H1 (cell line): ENCODE data around the gene SERPINB6. TPM values are rescaled to one million over a fixed set of nuclear protein-coding genes. Genes with fewer than 3 reads are reported as not detected.
A peak's percentile ranks its signal among the peaks of the same experiment; 100 is the strongest.

Source experiments
- CTCF ChIA-PET: fragments of 300-600 bp; sonication (Branson Sonifier 250); formaldehyde crosslinking; loops from one replicate; lab custom pipeline; 2021; ENCODE audit not compliant: partially characterized antibody; lab: Charles Lee
- POLR2A ChIA-PET: fragments of 300-600 bp; sonication (Branson Sonifier 250); formaldehyde crosslinking; loops from one replicate; lab custom pipeline; 2021; ENCODE audit warnings: inconsistent platforms; ENCODE audit not compliant: partially characterized antibody; lab: Charles Lee
- DNase-seq, 2 experiments: peaks; one replicate each; pipeline versions ENCODE4 v3.0.0 to v3.0.0-alpha.2; 2010 to 2022; ENCODE audit warnings: low spot score in 2 of 2, low read depth in 1 of 2, mixed read lengths in 1 of 2
- FAIRE-seq: peaks from 2 replicates; lab custom pipeline; 2011; peaks lifted over from hg19 to GRCh38; lab: Jason Lieb, UNC
- H2AFZ ChIP-seq: 2 replicates; pipeline ENCODE4 v1.8.1; 2012; ENCODE audit warnings: low read length, inconsistent platforms
- H2AK5ac ChIP-seq: 2 replicates; pipeline ENCODE4 v1.6.1; 2013; ENCODE audit warnings: low read depth, low read length
- H2BK120ac ChIP-seq: replicated peaks from 2 replicates; pipeline ENCODE3; 2013; ENCODE audit warnings: low read depth, low read length, inconsistent platforms
- H2BK12ac ChIP-seq: 2 replicates; pipeline ENCODE4 v1.6.1; 2013; ENCODE audit warnings: low read depth, low read length
- H2BK15ac ChIP-seq: 2 replicates; pipeline ENCODE4 v1.6.1; 2013; ENCODE audit warnings: low read length
- H2BK20ac ChIP-seq: 2 replicates; pipeline ENCODE4 v1.6.1; 2013; ENCODE audit warnings: low read length
- H2BK5ac ChIP-seq: 2 replicates; pipeline ENCODE4 v1.6.1; 2013; ENCODE audit warnings: low read depth, low read length
- H3K14ac ChIP-seq: 2 replicates; pipeline ENCODE4 v1.6.1; 2013; ENCODE audit warnings: inconsistent platforms; ENCODE audit not compliant: insufficient read length
- H3K18ac ChIP-seq: 2 replicates; pipeline ENCODE4 v1.6.1; 2013; ENCODE audit warnings: low read length; ENCODE audit errors: extremely low read depth
- H3K23ac ChIP-seq: 2 replicates; pipeline ENCODE4 v1.6.1; 2013; ENCODE audit warnings: inconsistent platforms; ENCODE audit not compliant: insufficient read length
- H3K23me2 ChIP-seq: 2 replicates; pipeline ENCODE4 v1.6.1; 2013; ENCODE audit warnings: low read depth, low read length
- H3K27ac ChIP-seq: 2 replicates; pipeline ENCODE4 v1.6.1; 2011; ENCODE audit warnings: low read depth, low read length, inconsistent platforms
- H3K27me3 ChIP-seq, 4 experiments: replicated peaks in 1 of 4; 1 replicate in 1 of 4; 2 replicates in 3 of 4; pipeline versions ENCODE4 v1.6.1 to v1.8.1; 2011 to 2013; ENCODE audit warnings: low read length in 3 of 4, mild to moderate bottlenecking in 3 of 4, inconsistent platforms in 2 of 4, mixed read lengths in 2 of 4, moderate library complexity in 1 of 4; ENCODE audit not compliant: control insufficient read depth in 3 of 4, insufficient read depth in 3 of 4; ENCODE audit errors: extremely low read depth in 1 of 4
- H3K36me3 ChIP-seq, 4 experiments: 2 replicates each; pipeline versions ENCODE4 v1.6.1 to v1.8.1; 2011 to 2013; ENCODE audit warnings: mild to moderate bottlenecking in 4 of 4, low read length in 3 of 4, moderate library complexity in 2 of 4, control low read depth in 1 of 4, inconsistent platforms in 1 of 4; ENCODE audit not compliant: insufficient read depth in 4 of 4, control insufficient read depth in 2 of 4
- H3K4ac ChIP-seq: replicated peaks from 2 replicates; pipeline ENCODE3; 2013; ENCODE audit warnings: low read length, low read depth, mixed read lengths, inconsistent platforms; ENCODE audit not compliant: insufficient read length
- H3K4me1 ChIP-seq, 4 experiments: replicated peaks in 1 of 4; 1 replicate in 1 of 4; 2 replicates in 3 of 4; pipeline versions ENCODE4 v1.6.1 to v1.8.1; 2011 to 2013; ENCODE audit warnings: low read length in 3 of 4, inconsistent platforms in 2 of 4, mixed read lengths in 1 of 4; ENCODE audit not compliant: insufficient read depth in 4 of 4, control insufficient read depth in 3 of 4
- H3K4me2 ChIP-seq, 2 experiments: 2 replicates each; pipeline versions ENCODE4 v1.6.1 to v1.8.1; 2011 to 2013; ENCODE audit warnings: low read depth in 2 of 2, low read length in 2 of 2, control low read depth in 1 of 2, inconsistent platforms in 1 of 2, mild to moderate bottlenecking in 1 of 2; ENCODE audit not compliant: insufficient read depth in 1 of 2
- H3K4me3 ChIP-seq, 4 experiments: fragments of 200-600, 300-600 bp in 1 of 4; sonication (generic), shearing (Covaris generic), sonication (Bioruptor Twin) in 1 of 4; 2 replicates each; pipeline versions ENCODE4 v1.5.1 to v1.8.1; 2011 to 2016; ENCODE audit warnings: low read length in 4 of 4, low read depth in 3 of 4, control low read depth in 2 of 4, inconsistent platforms in 2 of 4, mild to moderate bottlenecking in 2 of 4, mixed read lengths in 1 of 4, moderate library complexity in 1 of 4; ENCODE audit not compliant: insufficient read depth in 2 of 4; ENCODE audit errors: extremely low read depth in 1 of 4
- H3K56ac ChIP-seq: replicated peaks from 2 replicates; pipeline ENCODE3; 2013; ENCODE audit warnings: low read depth, mild to moderate bottlenecking, mixed read lengths, low read length, inconsistent platforms; ENCODE audit not compliant: insufficient read length
- H3K79me1 ChIP-seq: 2 replicates; pipeline ENCODE4 v1.6.1; 2013; ENCODE audit warnings: low read depth, low read length, control low read depth
- H3K79me2 ChIP-seq, 2 experiments: 2 replicates each; pipeline versions ENCODE4 v1.6.1 to v1.8.1; 2012 to 2013; ENCODE audit warnings: low read length in 2 of 2, mild to moderate bottlenecking in 2 of 2, inconsistent platforms in 1 of 2; ENCODE audit not compliant: insufficient read depth in 2 of 2, control insufficient read depth in 1 of 2
- H3K9ac ChIP-seq, 4 experiments: replicated peaks in 1 of 4; 1 replicate in 1 of 4; 2 replicates in 3 of 4; pipeline versions ENCODE4 v1.6.1 to v1.8.1; 2011 to 2013; ENCODE audit warnings: low read depth in 3 of 4, low read length in 3 of 4, control low read depth in 2 of 4, mild to moderate bottlenecking in 2 of 4, moderate library complexity in 2 of 4, inconsistent platforms in 1 of 4; ENCODE audit errors: extremely low read depth in 1 of 4
- H3K9me3 ChIP-seq, 2 experiments: 2 replicates each; pipeline versions ENCODE4 v1.6.1 to v1.8.1; 2012 to 2013; ENCODE audit warnings: mild to moderate bottlenecking in 2 of 2, moderate library complexity in 2 of 2, control low read depth in 1 of 2, inconsistent platforms in 1 of 2, low read depth in 1 of 2, low read length in 1 of 2, mixed read lengths in 1 of 2; ENCODE audit not compliant: insufficient read depth in 2 of 2
- H4K20me1 ChIP-seq, 2 experiments: replicated peaks in 1 of 2; 2 replicates each; pipeline versions ENCODE3 to v1.8.1; 2011 to 2013; ENCODE audit warnings: inconsistent platforms in 2 of 2, low read length in 2 of 2, mild to moderate bottlenecking in 1 of 2; ENCODE audit not compliant: insufficient read depth in 2 of 2, control insufficient read depth in 1 of 2
- H4K5ac ChIP-seq: 2 replicates; pipeline ENCODE4 v1.6.1; 2013; ENCODE audit warnings: low read length, low read depth, mixed read lengths, inconsistent platforms; ENCODE audit not compliant: insufficient read length
- H4K8ac ChIP-seq: 2 replicates; pipeline ENCODE4 v1.8.0; 2013; ENCODE audit warnings: mild to moderate bottlenecking, moderate library complexity, low read length, inconsistent platforms; ENCODE audit not compliant: insufficient read depth; ENCODE audit errors: extremely low read depth
- H4K91ac ChIP-seq: replicated peaks from 2 replicates; pipeline ENCODE3; 2013; ENCODE audit warnings: low read length, mixed read lengths, inconsistent platforms; ENCODE audit not compliant: insufficient read length
- BACH1 ChIP-seq: IDR thresholded peaks from 2 replicates; pipeline ENCODE4 v1.6.1; 2012; ENCODE audit warnings: low read length, improper control_type of control experiment
- POU5F1 ChIP-seq: IDR thresholded peaks from 2 replicates; pipeline ENCODE4 v1.6.1; 2011; ENCODE audit warnings: low read depth, mild to moderate bottlenecking, low read length, moderate library complexity
- SAP30 ChIP-seq: fragments of 300-600 bp; sonication (generic); IDR thresholded peaks from 2 replicates; pipeline ENCODE4 v1.7.1; 2012; ENCODE audit warnings: low read length, moderate library complexity, mild to moderate bottlenecking, inconsistent platforms; ENCODE audit not compliant: insufficient read depth, insufficient replicate concordance
- SIX5 ChIP-seq: IDR thresholded peaks from 2 replicates; pipeline ENCODE4 v1.6.1; 2011; ENCODE audit warnings: mild to moderate bottlenecking, low read depth, low read length
- SP4 ChIP-seq: IDR thresholded peaks from 2 replicates; pipeline ENCODE4 v1.6.1; 2012; ENCODE audit warnings: low read length, inconsistent platforms
- WGBS, 2 experiments: shearing (Covaris generic) in 1 of 2; methylation state at CpG; one replicate each; pipeline versions ENCODE4 v1.1.6 to v1.1.7; 2013 to 2015; ENCODE audit warnings: low lambda C conversion rate in 2 of 2, mixed read lengths in 2 of 2, inconsistent platforms in 1 of 2, low coverage in 1 of 2, missing lambda C conversion rate in 1 of 2; ENCODE audit not compliant: insufficient replicate concordance in 2 of 2, insufficient coverage in 1 of 2, insufficient read length in 1 of 2; ENCODE audit errors: extremely low coverage in 1 of 2, missing lambda C conversion rate in 1 of 2; 5-methylcytosine and 5-hydroxymethylcytosine counted together
- polyA plus RNA-seq, 7 experiments: library from polyadenylated mRNA; depleted of rRNA in 3 of 7; stranded (reverse) in 5 of 7; unstranded in 2 of 7; fragments of >200 nt in 5 of 7; fragments of 200-250 nt in 2 of 7; gene quantifications; 1 replicate in 5 of 7; 2 replicates in 1 of 7; 4 replicates in 1 of 7; pipeline versions ENCODE4 v1.2.1 to v1.2.3, GENCODE V29; 2011 to 2013; ENCODE audit warnings: missing spikeins in 2 of 7, mixed read lengths in 2 of 7
- total RNA-seq: library from RNA; stranded (reverse); fragmentation: NEBNext Ultra II Directional; extraction: Animal tissue kit (Norgen Biotek cat#: 25700); gene quantifications from 2 replicates; pipeline ENCODE4 v1.2.1, GENCODE V29; 2021
- TF ChIP-seq, protein P1 (sequence below): IDR thresholded peaks from 2 replicates; pipeline ENCODE4 v1.6.1; 2012; ENCODE audit warnings: low read length, inconsistent platforms
- TF ChIP-seq, protein P2 (sequence below), 3 experiments: IDR thresholded peaks; 1 replicate in 2 of 3; 2 replicates in 1 of 3; pipeline versions ENCODE4 v1.5.1 to v1.6.1; 2011; ENCODE audit warnings: low read length in 3 of 3, mild to moderate bottlenecking in 3 of 3, inconsistent platforms in 2 of 3, low read depth in 1 of 3, moderate library complexity in 1 of 3; ENCODE audit not compliant: insufficient read depth in 1 of 3; ENCODE audit errors: control extremely low read depth in 1 of 3
- TF ChIP-seq, protein P3 (sequence below): IDR thresholded peaks from 2 replicates; pipeline ENCODE4 v1.6.1; 2011; ENCODE audit warnings: low read depth, mild to moderate bottlenecking, low read length; ENCODE audit not compliant: insufficient read depth

The SERPINB6 gene
- total and polyA plus RNA-seq, 2 of the 8 experiments (the other 6 are each of a cell fraction or from before 2014, with no cell fraction given), result 27.2 to 29.4 TPM

- H3K14ac ChIP-seq, result no peak overlapping the region
- H2AK5ac ChIP-seq, result peak overlapping the region; percentile 46; the same call in 1 of the 2 replicates
- no peaks in the 10 kb centered on the region for H3K79me2 ChIP-seq
- no peaks in the 10 kb centered on the region for H3K23me2 ChIP-seq
- no peaks in the 10 kb centered on the region for H4K20me1 ChIP-seq
- ChIA-PET CTCF (interaction anchor here (0.7 to 2.0 kb wide), 2 partner anchors 9 to 23 kb away, joined by 3 to 6 read pairs; no protein-coding TSS in a partner anchor), POLR2A (interaction anchor here (1.3 to 1.5 kb wide), 2 partner anchors 8 to 11 kb away, joined by 4 to 6 read pairs; partner anchors contain the start of gene SERPINB6)
- DNase-seq (no peak), FAIRE-seq (no peak)
- H2BK12ac ChIP-seq, result peak overlapping the region; percentile 60; the same call in 1 of the 2 replicates
- no peaks in the 10 kb centered on the region; the same call in 1 of the 2 replicates for H3K79me1 ChIP-seq
- H3K27me3 ChIP-seq, result no peaks in the 10 kb centered on the region
- H3K9ac ChIP-seq, result no peak overlapping the region
- H4K91ac ChIP-seq, result no peak overlapping the region
- H4K5ac ChIP-seq, result no peak overlapping the region
- H2AFZ ChIP-seq, result no peak overlapping the region
- H3K4me2 ChIP-seq, result no peak overlapping the region
- no peak overlapping the region for H3K23ac ChIP-seq
- H3K18ac ChIP-seq, result 0 out of 2 replicates have a peak overlapping the region, but pooled peaks have one; percentile 1
- H2BK15ac ChIP-seq, result no peak overlapping the region
- no peak overlapping the region for H3K27ac ChIP-seq
- no peaks in the 10 kb centered on the region for H3K36me3 ChIP-seq
- no peak overlapping the region for H3K4me3 ChIP-seq
- no peaks in the 10 kb centered on the region for H3K9me3 ChIP-seq
- no peak overlapping the region for H2BK20ac ChIP-seq
- H2BK5ac ChIP-seq, result peak overlapping the region; percentile 22; the same call in 1 of the 2 replicates
- no peak overlapping the region for H3K4ac ChIP-seq
- H2BK120ac ChIP-seq, result peak overlapping the region; percentile 91
- peaks cover 16 to 23% (median 20%) of the 10 kb centered on the region in 4 experiments for H3K4me1 ChIP-seq
- H3K56ac ChIP-seq, result no peak overlapping the region
- WGBS, 2 experiments, result 85% methylated on average over 8 of the region's 8 CpGs; no CpG with 5 or more reads in 1 of the 2 experiments
- H4K8ac ChIP-seq, result no peak overlapping the region
- TF ChIP-seq BACH1 (no peak), SP4 (no peak), SIX5 (no peak), POU5F1 (no peak), SAP30 (no peak)
- TF ChIP-seq, protein P1, sequence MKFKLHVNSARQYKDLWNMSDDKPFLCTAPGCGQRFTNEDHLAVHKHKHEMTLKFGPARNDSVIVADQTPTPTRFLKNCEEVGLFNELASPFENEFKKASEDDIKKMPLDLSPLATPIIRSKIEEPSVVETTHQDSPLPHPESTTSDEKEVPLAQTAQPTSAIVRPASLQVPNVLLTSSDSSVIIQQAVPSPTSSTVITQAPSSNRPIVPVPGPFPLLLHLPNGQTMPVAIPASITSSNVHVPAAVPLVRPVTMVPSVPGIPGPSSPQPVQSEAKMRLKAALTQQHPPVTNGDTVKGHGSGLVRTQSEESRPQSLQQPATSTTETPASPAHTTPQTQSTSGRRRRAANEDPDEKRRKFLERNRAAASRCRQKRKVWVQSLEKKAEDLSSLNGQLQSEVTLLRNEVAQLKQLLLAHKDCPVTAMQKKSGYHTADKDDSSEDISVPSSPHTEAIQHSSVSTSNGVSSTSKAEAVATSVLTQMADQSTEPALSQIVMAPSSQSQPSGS, result no peak
- TF ChIP-seq, protein P2, sequence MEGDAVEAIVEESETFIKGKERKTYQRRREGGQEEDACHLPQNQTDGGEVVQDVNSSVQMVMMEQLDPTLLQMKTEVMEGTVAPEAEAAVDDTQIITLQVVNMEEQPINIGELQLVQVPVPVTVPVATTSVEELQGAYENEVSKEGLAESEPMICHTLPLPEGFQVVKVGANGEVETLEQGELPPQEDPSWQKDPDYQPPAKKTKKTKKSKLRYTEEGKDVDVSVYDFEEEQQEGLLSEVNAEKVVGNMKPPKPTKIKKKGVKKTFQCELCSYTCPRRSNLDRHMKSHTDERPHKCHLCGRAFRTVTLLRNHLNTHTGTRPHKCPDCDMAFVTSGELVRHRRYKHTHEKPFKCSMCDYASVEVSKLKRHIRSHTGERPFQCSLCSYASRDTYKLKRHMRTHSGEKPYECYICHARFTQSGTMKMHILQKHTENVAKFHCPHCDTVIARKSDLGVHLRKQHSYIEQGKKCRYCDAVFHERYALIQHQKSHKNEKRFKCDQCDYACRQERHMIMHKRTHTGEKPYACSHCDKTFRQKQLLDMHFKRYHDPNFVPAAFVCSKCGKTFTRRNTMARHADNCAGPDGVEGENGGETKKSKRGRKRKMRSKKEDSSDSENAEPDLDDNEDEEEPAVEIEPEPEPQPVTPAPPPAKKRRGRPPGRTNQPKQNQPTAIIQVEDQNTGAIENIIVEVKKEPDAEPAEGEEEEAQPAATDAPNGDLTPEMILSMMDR (IDR thresholded peaks at IDR 0.05; ENCODE audit: control extremely low read depth in 1 of 3, insufficient read depth in 1 of 3, low read depth in 1 of 3, low read length in 3 of 3), result no peak
- TF ChIP-seq, protein P3, sequence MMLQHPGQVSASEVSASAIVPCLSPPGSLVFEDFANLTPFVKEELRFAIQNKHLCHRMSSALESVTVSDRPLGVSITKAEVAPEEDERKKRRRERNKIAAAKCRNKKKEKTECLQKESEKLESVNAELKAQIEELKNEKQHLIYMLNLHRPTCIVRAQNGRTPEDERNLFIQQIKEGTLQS, result no peak
Observed at GRCh38 chr6:2963756-2964155, 7.6 kb downstream of the SERPINB6 start.
